H1 (cell line): ENCODE data around the gene RFPL3. TPM values are rescaled to one million over a fixed set of nuclear protein-coding genes. Genes with fewer than 3 reads are reported as not detected.

Experiments
- CTCF ChIA-PET: fragments of 300-600 bp; sonication (Branson Sonifier 250); formaldehyde crosslinking; loops from one replicate; lab custom pipeline; 2021; ENCODE audit not compliant: partially characterized antibody; lab: Charles Lee
- POLR2A ChIA-PET: fragments of 300-600 bp; sonication (Branson Sonifier 250); formaldehyde crosslinking; loops from one replicate; lab custom pipeline; 2021; ENCODE audit warnings: inconsistent platforms; ENCODE audit not compliant: partially characterized antibody; lab: Charles Lee
- DNase-seq, 2 experiments: peaks; one replicate each; pipeline versions ENCODE4 v3.0.0 to v3.0.0-alpha.2; 2010 to 2022; ENCODE audit warnings: low spot score in 2 of 2, low read depth in 1 of 2, mixed read lengths in 1 of 2
- FAIRE-seq: peaks from 2 replicates; lab custom pipeline; 2011; peaks lifted over from hg19 to GRCh38; lab: Jason Lieb, UNC
- H2AFZ ChIP-seq: 2 replicates; pipeline ENCODE4 v1.8.1; 2012; ENCODE audit warnings: low read length, inconsistent platforms
- H2AK5ac ChIP-seq: 2 replicates; pipeline ENCODE4 v1.6.1; 2013; ENCODE audit warnings: low read depth, low read length
- H2BK120ac ChIP-seq: replicated peaks from 2 replicates; pipeline ENCODE3; 2013; ENCODE audit warnings: low read depth, low read length, inconsistent platforms
- H2BK12ac ChIP-seq: 2 replicates; pipeline ENCODE4 v1.6.1; 2013; ENCODE audit warnings: low read depth, low read length
- H2BK15ac ChIP-seq: 2 replicates; pipeline ENCODE4 v1.6.1; 2013; ENCODE audit warnings: low read length
- H2BK20ac ChIP-seq: 2 replicates; pipeline ENCODE4 v1.6.1; 2013; ENCODE audit warnings: low read length
- H2BK5ac ChIP-seq: 2 replicates; pipeline ENCODE4 v1.6.1; 2013; ENCODE audit warnings: low read depth, low read length
- H3K14ac ChIP-seq: 2 replicates; pipeline ENCODE4 v1.6.1; 2013; ENCODE audit warnings: inconsistent platforms; ENCODE audit not compliant: insufficient read length
- H3K18ac ChIP-seq: 2 replicates; pipeline ENCODE4 v1.6.1; 2013; ENCODE audit warnings: low read length; ENCODE audit errors: extremely low read depth
- H3K23ac ChIP-seq: 2 replicates; pipeline ENCODE4 v1.6.1; 2013; ENCODE audit warnings: inconsistent platforms; ENCODE audit not compliant: insufficient read length
- H3K23me2 ChIP-seq: 2 replicates; pipeline ENCODE4 v1.6.1; 2013; ENCODE audit warnings: low read depth, low read length
- H3K27ac ChIP-seq: 2 replicates; pipeline ENCODE4 v1.6.1; 2011; ENCODE audit warnings: low read depth, low read length, inconsistent platforms
- H3K27me3 ChIP-seq, 4 experiments: replicated peaks in 1 of 4; 1 replicate in 1 of 4; 2 replicates in 3 of 4; pipeline versions ENCODE4 v1.6.1 to v1.8.1; 2011 to 2013; ENCODE audit warnings: low read length in 3 of 4, mild to moderate bottlenecking in 3 of 4, inconsistent platforms in 2 of 4, mixed read lengths in 2 of 4, moderate library complexity in 1 of 4; ENCODE audit not compliant: control insufficient read depth in 3 of 4, insufficient read depth in 3 of 4; ENCODE audit errors: extremely low read depth in 1 of 4
- H3K36me3 ChIP-seq, 4 experiments: 2 replicates each; pipeline versions ENCODE4 v1.6.1 to v1.8.1; 2011 to 2013; ENCODE audit warnings: mild to moderate bottlenecking in 4 of 4, low read length in 3 of 4, moderate library complexity in 2 of 4, control low read depth in 1 of 4, inconsistent platforms in 1 of 4; ENCODE audit not compliant: insufficient read depth in 4 of 4, control insufficient read depth in 2 of 4
- H3K4ac ChIP-seq: replicated peaks from 2 replicates; pipeline ENCODE3; 2013; ENCODE audit warnings: low read length, low read depth, mixed read lengths, inconsistent platforms; ENCODE audit not compliant: insufficient read length
- H3K4me1 ChIP-seq, 4 experiments: replicated peaks in 1 of 4; 1 replicate in 1 of 4; 2 replicates in 3 of 4; pipeline versions ENCODE4 v1.6.1 to v1.8.1; 2011 to 2013; ENCODE audit warnings: low read length in 3 of 4, inconsistent platforms in 2 of 4, mixed read lengths in 1 of 4; ENCODE audit not compliant: insufficient read depth in 4 of 4, control insufficient read depth in 3 of 4
- H3K4me2 ChIP-seq, 2 experiments: 2 replicates each; pipeline versions ENCODE4 v1.6.1 to v1.8.1; 2011 to 2013; ENCODE audit warnings: low read depth in 2 of 2, low read length in 2 of 2, control low read depth in 1 of 2, inconsistent platforms in 1 of 2, mild to moderate bottlenecking in 1 of 2; ENCODE audit not compliant: insufficient read depth in 1 of 2
- H3K4me3 ChIP-seq, 4 experiments: fragments of 200-600, 300-600 bp in 1 of 4; sonication (generic), shearing (Covaris generic), sonication (Bioruptor Twin) in 1 of 4; 2 replicates each; pipeline versions ENCODE4 v1.5.1 to v1.8.1; 2011 to 2016; ENCODE audit warnings: low read length in 4 of 4, low read depth in 3 of 4, control low read depth in 2 of 4, inconsistent platforms in 2 of 4, mild to moderate bottlenecking in 2 of 4, mixed read lengths in 1 of 4, moderate library complexity in 1 of 4; ENCODE audit not compliant: insufficient read depth in 2 of 4; ENCODE audit errors: extremely low read depth in 1 of 4
- H3K56ac ChIP-seq: replicated peaks from 2 replicates; pipeline ENCODE3; 2013; ENCODE audit warnings: low read depth, mild to moderate bottlenecking, mixed read lengths, low read length, inconsistent platforms; ENCODE audit not compliant: insufficient read length
- H3K79me1 ChIP-seq: 2 replicates; pipeline ENCODE4 v1.6.1; 2013; ENCODE audit warnings: low read depth, low read length, control low read depth
- H3K79me2 ChIP-seq, 2 experiments: 2 replicates each; pipeline versions ENCODE4 v1.6.1 to v1.8.1; 2012 to 2013; ENCODE audit warnings: low read length in 2 of 2, mild to moderate bottlenecking in 2 of 2, inconsistent platforms in 1 of 2; ENCODE audit not compliant: insufficient read depth in 2 of 2, control insufficient read depth in 1 of 2
- H3K9ac ChIP-seq, 4 experiments: replicated peaks in 1 of 4; 1 replicate in 1 of 4; 2 replicates in 3 of 4; pipeline versions ENCODE4 v1.6.1 to v1.8.1; 2011 to 2013; ENCODE audit warnings: low read depth in 3 of 4, low read length in 3 of 4, control low read depth in 2 of 4, mild to moderate bottlenecking in 2 of 4, moderate library complexity in 2 of 4, inconsistent platforms in 1 of 4; ENCODE audit errors: extremely low read depth in 1 of 4
- H3K9me3 ChIP-seq, 2 experiments: 2 replicates each; pipeline versions ENCODE4 v1.6.1 to v1.8.1; 2012 to 2013; ENCODE audit warnings: mild to moderate bottlenecking in 2 of 2, moderate library complexity in 2 of 2, control low read depth in 1 of 2, inconsistent platforms in 1 of 2, low read depth in 1 of 2, low read length in 1 of 2, mixed read lengths in 1 of 2; ENCODE audit not compliant: insufficient read depth in 2 of 2
- H4K20me1 ChIP-seq, 2 experiments: replicated peaks in 1 of 2; 2 replicates each; pipeline versions ENCODE3 to v1.8.1; 2011 to 2013; ENCODE audit warnings: inconsistent platforms in 2 of 2, low read length in 2 of 2, mild to moderate bottlenecking in 1 of 2; ENCODE audit not compliant: insufficient read depth in 2 of 2, control insufficient read depth in 1 of 2
- H4K5ac ChIP-seq: 2 replicates; pipeline ENCODE4 v1.6.1; 2013; ENCODE audit warnings: low read length, low read depth, mixed read lengths, inconsistent platforms; ENCODE audit not compliant: insufficient read length
- H4K8ac ChIP-seq: 2 replicates; pipeline ENCODE4 v1.8.0; 2013; ENCODE audit warnings: mild to moderate bottlenecking, moderate library complexity, low read length, inconsistent platforms; ENCODE audit not compliant: insufficient read depth; ENCODE audit errors: extremely low read depth
- H4K91ac ChIP-seq: replicated peaks from 2 replicates; pipeline ENCODE3; 2013; ENCODE audit warnings: low read length, mixed read lengths, inconsistent platforms; ENCODE audit not compliant: insufficient read length
- CBX8 ChIP-seq: fragments of 300-800, 300-1000 bp; sonication (generic); IDR thresholded peaks from 2 replicates; pipeline ENCODE4 v1.7.1; 2016; ENCODE audit warnings: low read depth, low read length, borderline replicate concordance
- CHD2 ChIP-seq: IDR thresholded peaks from 2 replicates; pipeline ENCODE4 v1.6.1; 2012; ENCODE audit warnings: low read length, improper control_type of control experiment
- CTCF ChIP-seq, 3 experiments: IDR thresholded peaks; 1 replicate in 2 of 3; 2 replicates in 1 of 3; pipeline versions ENCODE4 v1.5.1 to v1.6.1; 2011; ENCODE audit warnings: low read length in 3 of 3, mild to moderate bottlenecking in 3 of 3, inconsistent platforms in 2 of 3, low read depth in 1 of 3, moderate library complexity in 1 of 3; ENCODE audit not compliant: insufficient read depth in 1 of 3; ENCODE audit errors: control extremely low read depth in 1 of 3
- EGR1 ChIP-seq: IDR thresholded peaks from 2 replicates; pipeline ENCODE4 v1.6.1; 2011; ENCODE audit warnings: low read depth, low read length, borderline replicate concordance
- KDM1A ChIP-seq: fragments of 200-600, 300-600 bp; sonication (generic); IDR thresholded peaks from 2 replicates; pipeline ENCODE4 v1.7.1; 2016; ENCODE audit warnings: mild to moderate bottlenecking, low read length, borderline replicate concordance
- ZNF274 ChIP-seq: IDR thresholded peaks from 2 replicates; pipeline ENCODE4 v1.7.0; 2012; ENCODE audit warnings: low read length, borderline replicate concordance; ENCODE audit errors: extremely low read depth
- WGBS, 2 experiments: shearing (Covaris generic) in 1 of 2; methylation state at CpG; one replicate each; pipeline versions ENCODE4 v1.1.6 to v1.1.7; 2013 to 2015; ENCODE audit warnings: low lambda C conversion rate in 2 of 2, mixed read lengths in 2 of 2, inconsistent platforms in 1 of 2, low coverage in 1 of 2, missing lambda C conversion rate in 1 of 2; ENCODE audit not compliant: insufficient replicate concordance in 2 of 2, insufficient coverage in 1 of 2, insufficient read length in 1 of 2; ENCODE audit errors: extremely low coverage in 1 of 2, missing lambda C conversion rate in 1 of 2; 5-methylcytosine and 5-hydroxymethylcytosine counted together
- polyA plus RNA-seq, 7 experiments: library from polyadenylated mRNA; depleted of rRNA in 3 of 7; stranded (reverse) in 5 of 7; unstranded in 2 of 7; fragments of >200 nt in 5 of 7; fragments of 200-250 nt in 2 of 7; gene quantifications; 1 replicate in 5 of 7; 2 replicates in 1 of 7; 4 replicates in 1 of 7; pipeline versions ENCODE4 v1.2.1 to v1.2.3, GENCODE V29; 2011 to 2013; ENCODE audit warnings: missing spikeins in 2 of 7, mixed read lengths in 2 of 7
- total RNA-seq: library from RNA; stranded (reverse); fragmentation: NEBNext Ultra II Directional; extraction: Animal tissue kit (Norgen Biotek cat#: 25700); gene quantifications from 2 replicates; pipeline ENCODE4 v1.2.1, GENCODE V29; 2021
- TF ChIP-seq, protein P1 (sequence below): IDR thresholded peaks from 2 replicates; pipeline ENCODE4 v1.6.1; 2012; ENCODE audit warnings: inconsistent platforms

Gene RFPL3
- total and polyA plus RNA-seq, 2 of the 8 experiments (the other 6 are each of a cell fraction or from before 2014, with no cell fraction given), result 0.08 to 0.24 TPM

GRCh38 chr22:32324505-32325415, 32.9 kb upstream of the RFPL3 start:
- Histone ChIP-seq H3K79me2 (no peaks in the 10 kb centered on the region), H3K18ac (peak overlapping the region; percentile 95), H3K4me2 (no peak overlapping the region), H3K27ac (no peak overlapping the region), H3K9me3 (peaks cover 5% of the 10 kb centered on the region in 2 experiments; a peak in 3 of 4 replicates), H3K36me3 (no peaks in the 10 kb centered on the region), H2AK5ac (peak overlapping the region; percentile 20), H4K8ac (no peak overlapping the region; the same call in 1 of the 2 replicates), H3K14ac (no peak overlapping the region), H3K4me1 (peaks cover 4 to 17% (median 12%) of the 10 kb centered on the region in 4 experiments), H3K4me3 (no peak overlapping the region), H3K79me1 (no peaks in the 10 kb centered on the region), H4K5ac (no peak overlapping the region), H2BK20ac (peak overlapping the region; percentile 88), H2BK12ac (peak overlapping the region; percentile 97; the same call in 1 of the 2 replicates), H4K20me1 (no peaks in the 10 kb centered on the region), H2AFZ (no peak overlapping the region), H3K56ac (no peak overlapping the region), H3K23me2 (peaks cover 3% of the 10 kb centered on the region; the same call in 1 of the 2 replicates), H3K9ac (no peak overlapping the region; a peak in 1 of 7 replicates), H3K27me3 (no peaks in the 10 kb centered on the region; a peak in 2 of 7 replicates), H4K91ac (peak overlapping the region; percentile 96), H2BK15ac (peak overlapping the region; percentile 95), H2BK5ac (peak overlapping the region; percentile 94; the same call in 1 of the 2 replicates), H2BK120ac (peak overlapping the region; percentile 54), H3K23ac (no peak overlapping the region), H3K4ac (peak overlapping the region; percentile 85)
- WGBS, 2 experiments, result 89% methylated on average over 21 of the region's 26 CpGs; no CpG with 5 or more reads in 1 of the 2 experiments
- CTCF ChIA-PET, result interaction anchor here (1.0 to 1.9 kb wide), 5 partner anchors 11 to 31 kb away, joined by 3 to 9 read pairs (median 3); no protein-coding TSS in a partner anchor
- FAIRE-seq (no peak), DNase-seq (peak in 1 of 2 experiments; percentile 51)
- POLR2A ChIA-PET, result interaction anchor here (1.2 to 1.5 kb wide), 4 partner anchors 10 to 21 kb away, joined by 3 to 7 read pairs (median 3); no protein-coding TSS in a partner anchor
- TF ChIP-seq ZNF274, result no peak
- peak; percentile 47; the same call in 1 of the 2 replicates for TF ChIP-seq KDM1A
- no peak for TF ChIP-seq CHD2
- no peak for TF ChIP-seq CBX8
- TF ChIP-seq, protein P1, sequence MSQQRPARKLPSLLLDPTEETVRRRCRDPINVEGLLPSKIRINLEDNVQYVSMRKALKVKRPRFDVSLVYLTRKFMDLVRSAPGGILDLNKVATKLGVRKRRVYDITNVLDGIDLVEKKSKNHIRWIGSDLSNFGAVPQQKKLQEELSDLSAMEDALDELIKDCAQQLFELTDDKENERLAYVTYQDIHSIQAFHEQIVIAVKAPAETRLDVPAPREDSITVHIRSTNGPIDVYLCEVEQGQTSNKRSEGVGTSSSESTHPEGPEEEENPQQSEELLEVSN, result no peak
- no peak for TF ChIP-seq CTCF (IDR thresholded peaks at IDR 0.05; ENCODE audit: control extremely low read depth in 1 of 3, insufficient read depth in 1 of 3, low read depth in 1 of 3, low read length in 3 of 3)
- no peak for TF ChIP-seq EGR1
